ENCODE results near the gene SNRNP48.

DNA sequence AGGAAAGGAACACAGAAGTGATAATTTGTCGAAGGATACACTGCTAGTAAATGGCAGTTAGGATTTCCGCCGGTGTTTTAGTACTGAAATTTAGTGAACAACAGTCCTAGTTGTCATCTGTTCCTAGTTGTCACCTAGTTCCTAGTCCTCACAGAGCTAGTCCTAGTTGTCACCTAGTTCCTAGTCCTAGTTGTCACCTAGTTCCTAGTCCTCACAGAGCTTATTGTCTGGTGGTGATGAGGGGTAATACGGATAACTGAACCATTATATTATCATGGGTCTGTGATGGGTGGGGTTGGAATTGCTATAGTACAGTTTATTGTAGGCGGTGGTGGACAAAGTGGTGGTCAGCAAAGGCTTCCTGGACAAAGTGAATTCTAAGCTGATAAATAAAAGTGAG, 1.8 kb downstream of the SNRNP48 start:
- no peak for TF ChIP-seq EZH2phosphoT487 (IDR thresholded peaks at IDR 0.05)
- TF ChIP-seq, protein P1, sequence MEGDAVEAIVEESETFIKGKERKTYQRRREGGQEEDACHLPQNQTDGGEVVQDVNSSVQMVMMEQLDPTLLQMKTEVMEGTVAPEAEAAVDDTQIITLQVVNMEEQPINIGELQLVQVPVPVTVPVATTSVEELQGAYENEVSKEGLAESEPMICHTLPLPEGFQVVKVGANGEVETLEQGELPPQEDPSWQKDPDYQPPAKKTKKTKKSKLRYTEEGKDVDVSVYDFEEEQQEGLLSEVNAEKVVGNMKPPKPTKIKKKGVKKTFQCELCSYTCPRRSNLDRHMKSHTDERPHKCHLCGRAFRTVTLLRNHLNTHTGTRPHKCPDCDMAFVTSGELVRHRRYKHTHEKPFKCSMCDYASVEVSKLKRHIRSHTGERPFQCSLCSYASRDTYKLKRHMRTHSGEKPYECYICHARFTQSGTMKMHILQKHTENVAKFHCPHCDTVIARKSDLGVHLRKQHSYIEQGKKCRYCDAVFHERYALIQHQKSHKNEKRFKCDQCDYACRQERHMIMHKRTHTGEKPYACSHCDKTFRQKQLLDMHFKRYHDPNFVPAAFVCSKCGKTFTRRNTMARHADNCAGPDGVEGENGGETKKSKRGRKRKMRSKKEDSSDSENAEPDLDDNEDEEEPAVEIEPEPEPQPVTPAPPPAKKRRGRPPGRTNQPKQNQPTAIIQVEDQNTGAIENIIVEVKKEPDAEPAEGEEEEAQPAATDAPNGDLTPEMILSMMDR (IDR thresholded peaks at IDR 0.05), result no peak
